Measurements from ENCODE around the gene SDF2L1. TPM values are rescaled to one million over a fixed set of nuclear protein-coding genes. Genes with fewer than 3 reads are reported as not detected.

The SDF2L1 gene
- total and polyA plus RNA-seq, 2 of the 13 experiments (the other 11 are each of a cell fraction or from before 2014, with no cell fraction given): 18.0 to 57.4 TPM

- FAIRE-seq (no peak), ATAC-seq (no peak), DNase-seq (ENCODE audit: low spot score) (no peak)
- H3K27me3 ChIP-seq (ENCODE audit: control insufficient read depth in 1 of 2, insufficient read depth in 2 of 2, low read length in 2 of 2): peaks cover 0 to 4% of the 10 kb centered on the region in 2 experiments; a peak in 2 of 5 replicates
- intact Hi-C loops (cut with micrococcal nuclease; ENCODE audit: unreplicated experiment): no loop called here
- ChIA-PET CTCF (ENCODE audit: low intra/inter-chr PET ratio, low total read pairs) (no interaction called here), POLR2A (no interaction called here)
- in situ Hi-C loops (cut with HindIII; ENCODE audit: extremely low pct_ligation_motif_present, low pct_unique_long_range_greater_than_20kb): no loop called here
- no peaks in the 10 kb centered on the region for H3K9me3 ChIP-seq (ENCODE audit: low read length)
- H3K4me2 ChIP-seq (ENCODE audit: low read depth, low read length): no peak overlapping the region
- H3K9ac ChIP-seq (ENCODE audit: insufficient read depth, low read depth, low read length): no peak overlapping the region
- H3K4me1 ChIP-seq (ENCODE audit: insufficient read depth, low read length): peaks cover 65% of the 10 kb centered on the region
- no peak overlapping the region for H3K4me3 ChIP-seq (replicated peaks in 1 of 3; ENCODE audit: insufficient read depth in 1 of 3, low read depth in 2 of 3, low read length in 3 of 3)
- no peaks in the 10 kb centered on the region for H4K20me1 ChIP-seq (ENCODE audit: insufficient read depth, low read length)
- WGBS (ENCODE audit: low lambda C conversion rate): 81% methylated on average over 17 of the region's 19 CpGs
- no TSS peak for BruUV-seq (replicated peaks)
- H2AFZ ChIP-seq (ENCODE audit: low read length): no peak overlapping the region
- H3K27ac ChIP-seq (ENCODE audit: extremely low read length, insufficient read depth, low read length): no peak overlapping the region
- H3K79me2 ChIP-seq (ENCODE audit: insufficient read depth, low read length): peaks cover under 1% of the 10 kb centered on the region
- no peaks in the 10 kb centered on the region for H3K36me3 ChIP-seq (replicated peaks in 1 of 2; ENCODE audit: control insufficient read depth in 1 of 2, insufficient read depth in 2 of 2, low read length in 2 of 2)
- no peak for TF ChIP-seq GLMP (CRISPR knock-in tag; IDR thresholded peaks at IDR 0.05; ENCODE audit: borderline replicate concordance)
- TF ChIP-seq PHF5A (CRISPR knock-in tag; IDR thresholded peaks at IDR 0.05; ENCODE audit: low read depth, unreplicated experiment): no peak
- TF ChIP-seq POGK (CRISPR knock-in tag; conservative IDR thresholded peaks at IDR 0.05): no peak
- TF ChIP-seq ZSCAN5A (CRISPR knock-in tag; IDR thresholded peaks at IDR 0.05; ENCODE audit: borderline replicate concordance): no peak
- no peak for TF ChIP-seq ZNF670 (CRISPR knock-in tag; IDR thresholded peaks at IDR 0.05; ENCODE audit: borderline replicate concordance)
- no peak for TF ChIP-seq HNRNPL (IDR thresholded peaks at IDR 0.05; ENCODE audit: low read depth, low read length)
- no peak for TF ChIP-seq MXD3 (CRISPR knock-in tag; IDR thresholded peaks at IDR 0.05)
- TF ChIP-seq ZNF75D (CRISPR knock-in tag; IDR thresholded peaks at IDR 0.05; ENCODE audit: borderline replicate concordance): no peak
- TF ChIP-seq HNRNPUL1 (IDR thresholded peaks at IDR 0.05; ENCODE audit: low read depth, low read length): no peak
- no peak for TF ChIP-seq ZBTB25 (CRISPR knock-in tag; IDR thresholded peaks at IDR 0.05)
- TF ChIP-seq FOXA1 (IDR thresholded peaks at IDR 0.05): no peak
- TF ChIP-seq FOXA1 (CRISPR knock-in tag; IDR thresholded peaks at IDR 0.05): no peak
- TF ChIP-seq ATF7 (IDR thresholded peaks at IDR 0.05): no peak
- no peak for TF ChIP-seq ATF7 (CRISPR knock-in tag; IDR thresholded peaks at IDR 0.05)
- no peak for TF ChIP-seq TSC22D2 (CRISPR knock-in tag; IDR thresholded peaks at IDR 0.05; ENCODE audit: borderline replicate concordance)
- TF ChIP-seq ZNF788 (CRISPR knock-in tag; IDR thresholded peaks at IDR 0.05; ENCODE audit: borderline replicate concordance): no peak
- no peak for TF ChIP-seq SP2 (CRISPR knock-in tag; IDR thresholded peaks at IDR 0.05)
- TF ChIP-seq SETDB1 (CRISPR knock-in tag; IDR thresholded peaks at IDR 0.05; ENCODE audit: borderline replicate concordance): no peak
These were observed 7.3 kb upstream of the SDF2L1 start for GRCh38 chr22:21634844-21635243.
